ENCODE measurements around the gene LRRC4B. TPM values are rescaled to one million over a fixed set of nuclear protein-coding genes. Genes with fewer than 3 reads are reported as not detected.

Gene LRRC4B
- total RNA-seq, 1 experiment from 2014 or later: 1.8 TPM

Other genes with a start within 250 kb of the LRRC4B start
- gene KCNC3, start 239.1 kb downstream of the LRRC4B start, total RNA-seq (2014; rRNA removed; shearing (Covaris generic)): 0.06 and 0.15 TPM in 2 replicates
- gene NAPSA, start 202.8 kb downstream of the LRRC4B start, total RNA-seq (2014; rRNA removed; shearing (Covaris generic)): not detected in 2 replicates
- gene NR1H2, start 192.0 kb downstream of the LRRC4B start, total RNA-seq (2014; rRNA removed; shearing (Covaris generic)): 61.1 and 77.3 TPM in 2 replicates
- gene POLD1, start 184.1 kb downstream of the LRRC4B start, total RNA-seq (2014; rRNA removed; shearing (Covaris generic)): 84.5 and 99.5 TPM in 2 replicates
- not detected in 2 replicates for gene SPIB, start 149.5 kb downstream of the LRRC4B start, total RNA-seq (2014; rRNA removed; shearing (Covaris generic))
- gene MYBPC2, start 135.5 kb downstream of the LRRC4B start, total RNA-seq (2014; rRNA removed; shearing (Covaris generic)): not detected in 2 replicates
- 98.2 and 135 TPM in 2 replicates for gene EMC10, start 91.9 kb downstream of the LRRC4B start, total RNA-seq (2014; rRNA removed; shearing (Covaris generic))
- 0.46 and 0.95 TPM in 2 replicates for gene GARIN5A, start 91.6 kb downstream of the LRRC4B start, total RNA-seq (2014; rRNA removed; shearing (Covaris generic))
- 17.6 and 26.2 TPM in 2 replicates for gene JOSD2, start 57.2 kb downstream of the LRRC4B start, total RNA-seq (2014; rRNA removed; shearing (Covaris generic))
- not detected in 2 replicates for gene ASPDH, start 54.5 kb downstream of the LRRC4B start, total RNA-seq (2014; rRNA removed; shearing (Covaris generic))
- 0.36 and 1.4 TPM in 2 replicates for gene SYT3, start 71.4 kb upstream of the LRRC4B start, total RNA-seq (2014; rRNA removed; shearing (Covaris generic))
- 9.2 TPM in 1 of 2 replicates, not detected in the other for gene C19orf81, start 81.0 kb upstream of the LRRC4B start, total RNA-seq (2014; rRNA removed; shearing (Covaris generic))
- gene SHANK1, start 151.4 kb upstream of the LRRC4B start, total RNA-seq (2014; rRNA removed; shearing (Covaris generic)): 0.17 and 2.4 TPM in 2 replicates
- gene CLEC11A, start 154.9 kb upstream of the LRRC4B start, total RNA-seq (2014; rRNA removed; shearing (Covaris generic)): 47.6 and 56.9 TPM in 2 replicates
- not detected in 2 replicates for gene GPR32, start 202.0 kb upstream of the LRRC4B start, total RNA-seq (2014; rRNA removed; shearing (Covaris generic))
- gene ACP4, start 222.0 kb upstream of the LRRC4B start, total RNA-seq (2014; rRNA removed; shearing (Covaris generic)): not detected in 2 replicates

Measured in Daoy (cell line).